Immature natural killer cell (primary cell): Measurements from ENCODE around the gene RNF223. TPM values are rescaled to one million over a fixed set of nuclear protein-coding genes. Genes with fewer than 3 reads are reported as not detected.
A peak's percentile ranks its signal among the peaks of the same experiment; 100 is the strongest.
"Not testable (repeated sequence)": the region's sequence is repeated elsewhere in the genome, so short reads cannot be mapped to it uniquely, and the experiment has no call there.

ENCODE experiments used
- DNase-seq, 3 donors: peaks; one replicate each; pipeline ENCODE4 v3.0.0; 2022; ENCODE audit warnings: mixed read lengths in 1 of 3
- H3K27ac Mint-ChIP-seq, 6 donors: one replicate each; pipeline ENCODE4 v1.8.0; 2020; ENCODE audit warnings: mixed read lengths in 6 of 6, mild to moderate bottlenecking in 5 of 6, inconsistent platforms in 4 of 6, moderate library complexity in 3 of 6
- H3K27me3 Mint-ChIP-seq, 3 donors: one replicate each; pipeline ENCODE4 v1.8.0; 2020 to 2021; ENCODE audit warnings: low read depth in 3 of 3, mild to moderate bottlenecking in 3 of 3, mixed read lengths in 3 of 3, moderate library complexity in 3 of 3, inconsistent platforms in 1 of 3
- H3K36me3 Mint-ChIP-seq, 3 donors: one replicate each; pipeline ENCODE4 v1.8.0; 2020; ENCODE audit warnings: mixed read lengths in 3 of 3, inconsistent platforms in 2 of 3, mild to moderate bottlenecking in 2 of 3
- H3K4me1 Mint-ChIP-seq, 2 donors: one replicate each; pipeline ENCODE4 v1.8.0; 2020; ENCODE audit warnings: inconsistent platforms in 2 of 2, mild to moderate bottlenecking in 2 of 2, mixed read lengths in 2 of 2, moderate library complexity in 1 of 2
- H3K4me3 Mint-ChIP-seq, 5 donors: one replicate each; pipeline ENCODE4 v1.8.0; 2020; ENCODE audit warnings: mild to moderate bottlenecking in 5 of 5, mixed read lengths in 5 of 5, inconsistent platforms in 3 of 5, moderate library complexity in 3 of 5
- H3K9me3 Mint-ChIP-seq, 6 donors: one replicate each; pipeline ENCODE4 v1.8.0; 2020; ENCODE audit warnings: mild to moderate bottlenecking in 6 of 6, mixed read lengths in 6 of 6, inconsistent platforms in 4 of 6, moderate library complexity in 3 of 6
- polyA plus RNA-seq, 3 donors: library from polyadenylated mRNA; unstranded; fragments of 300-500 nt; fragmentation: Illumina TruSeq; gene quantifications; one replicate each; pipeline ENCODE4 v1.2.3, GENCODE V29; 2021

The RNF223 gene
- polyA plus RNA-seq, 3 donors from 2014 or later: not detected

GRCh38 chr1:1040004-1040991 is 33.8 kb downstream of the RNF223 start:
- peaks cover 4 to 6% (median 5%) of the 10 kb centered on the region in 3 donors for H3K27me3 Mint-ChIP-seq
- H3K9me3 Mint-ChIP-seq: no peaks in the 10 kb centered on the region
- DNase-seq: peak; percentile 77 to 83 (median 81)
- peaks cover 10 to 14% of the 10 kb centered on the region in 2 donors for H3K4me1 Mint-ChIP-seq
- H3K36me3 Mint-ChIP-seq: no peaks in the 10 kb centered on the region
- H3K4me3 Mint-ChIP-seq: peak overlapping the region; percentile 62 to 83 (median 80)
- H3K27ac Mint-ChIP-seq: no peak overlapping the region

GRCh38 chr1:1039145-1039910 is 34.8 kb downstream of the RNF223 start:
- H3K36me3 Mint-ChIP-seq: no peaks in the 10 kb centered on the region
- peaks cover 4 to 6% (median 5%) of the 10 kb centered on the region in 3 donors for H3K27me3 Mint-ChIP-seq
- H3K27ac Mint-ChIP-seq: peak overlapping the region in 3 of 6 donors; percentile 39 to 72 (median 67)

GRCh38 chr1:1038694-1039093 is 35.4 kb downstream of the RNF223 start:
- no peaks in the 10 kb centered on the region for H3K36me3 Mint-ChIP-seq
- DNase-seq: no peak
- peak overlapping the region in 1 of 5 donors; percentile 60 for H3K4me3 Mint-ChIP-seq
- H3K9me3 Mint-ChIP-seq: no peaks in the 10 kb centered on the region
- H3K27me3 Mint-ChIP-seq: peaks cover 4 to 6% (median 5%) of the 10 kb centered on the region in 3 donors
- H3K4me1 Mint-ChIP-seq: peaks cover 10 to 14% of the 10 kb centered on the region in 2 donors
- H3K27ac Mint-ChIP-seq: no peak overlapping the region

More at GRCh38 chr1:1039145-1039910, 34.8 kb downstream of the RNF223 start:
- Mint-ChIP-seq H3K4me3 (peak overlapping the region; percentile 62 to 83 (median 80)), H3K9me3 (no peaks in the 10 kb centered on the region), H3K4me1 (peaks cover 10 to 14% of the 10 kb centered on the region in 2 donors)
- no peak for DNase-seq

- peaks cover 5 to 6% (median 5%) of the 10 kb centered on the region in 3 donors for H3K27me3 Mint-ChIP-seq
- peaks cover 10 to 14% of the 10 kb centered on the region in 2 donors for H3K4me1 Mint-ChIP-seq
- H3K4me3 Mint-ChIP-seq: peak overlapping the region in 1 of 5 donors; percentile 8
- H3K27ac Mint-ChIP-seq: no peak overlapping the region
- H3K36me3 Mint-ChIP-seq: no peaks in the 10 kb centered on the region
- H3K9me3 Mint-ChIP-seq: no peaks in the 10 kb centered on the region
- DNase-seq: no peak
Observed at GRCh38 chr1:1037366-1038327, 36.5 kb downstream of the RNF223 start.

GRCh38 chr1:1035291-1035943 is 38.7 kb downstream of the RNF223 start:
- no peak for DNase-seq
- H3K36me3 Mint-ChIP-seq: no peaks in the 10 kb centered on the region
- H3K27me3 Mint-ChIP-seq: peaks cover 8 to 15% (median 10%) of the 10 kb centered on the region in 3 donors
- peak overlapping the region in 1 of 6 donors; percentile 34 for H3K27ac Mint-ChIP-seq
- H3K4me1 Mint-ChIP-seq: peaks cover 10 to 20% of the 10 kb centered on the region in 2 donors
- peak overlapping the region in 1 of 5 donors; percentile 36 for H3K4me3 Mint-ChIP-seq
- no peaks in the 10 kb centered on the region for H3K9me3 Mint-ChIP-seq

- H3K36me3 Mint-ChIP-seq: no peaks in the 10 kb centered on the region
- peaks cover 7 to 15% (median 8%) of the 10 kb centered on the region in 3 donors for H3K27me3 Mint-ChIP-seq
- no peak overlapping the region for H3K27ac Mint-ChIP-seq
- no peaks in the 10 kb centered on the region for H3K9me3 Mint-ChIP-seq
- peak overlapping the region in 3 of 5 donors; percentile 40 to 70 (median 46) for H3K4me3 Mint-ChIP-seq
- peaks cover 4 to 15% of the 10 kb centered on the region in 2 donors for H3K4me1 Mint-ChIP-seq
- no peak for DNase-seq
Observed at GRCh38 chr1:1034439-1034781, 39.7 kb downstream of the RNF223 start.

GRCh38 chr1:1033731-1034438 is 40.2 kb downstream of the RNF223 start:
- no peak for DNase-seq
- Mint-ChIP-seq H3K9me3 (no peaks in the 10 kb centered on the region), H3K4me1 (peaks cover 0 to 10% of the 10 kb centered on the region in 2 donors), H3K36me3 (no peaks in the 10 kb centered on the region), H3K27me3 (peaks cover 6 to 15% (median 8%) of the 10 kb centered on the region in 3 donors), H3K4me3 (peak overlapping the region in 2 of 5 donors; percentile 40 to 59), H3K27ac (no peak overlapping the region)

GRCh38 chr1:1033009-1033587 is 41.0 kb downstream of the RNF223 start:
- Mint-ChIP-seq H3K27me3 (peaks cover 3 to 9% (median 6%) of the 10 kb centered on the region in 3 donors), H3K36me3 (no peaks in the 10 kb centered on the region), H3K4me3 (peak overlapping the region; percentile 30 to 65 (median 48)), H3K27ac (no peak overlapping the region), H3K9me3 (no peaks in the 10 kb centered on the region), H3K4me1 (peaks cover 0 to 9% of the 10 kb centered on the region in 2 donors)
- DNase-seq: peak; percentile 77 to 78 (median 78)

GRCh38 chr1:1032424-1032823 is 41.7 kb downstream of the RNF223 start:
- Mint-ChIP-seq H3K36me3 (no peaks in the 10 kb centered on the region), H3K4me1 (peaks cover 0 to 9% of the 10 kb centered on the region in 2 donors), H3K27me3 (peaks cover 3 to 9% (median 6%) of the 10 kb centered on the region in 3 donors), H3K27ac (no peak overlapping the region), H3K9me3 (no peaks in the 10 kb centered on the region), H3K4me3 (peak overlapping the region in 4 of 5 donors; percentile 12 to 52 (median 16))
- DNase-seq: no peak

- Mint-ChIP-seq H3K4me3 (peak overlapping the region in 4 of 5 donors; percentile 6 to 52 (median 16)), H3K27me3 (peaks cover 3 to 9% (median 6%) of the 10 kb centered on the region in 3 donors), H3K9me3 (no peaks in the 10 kb centered on the region), H3K4me1 (peaks cover 0 to 9% of the 10 kb centered on the region in 2 donors), H3K27ac (peak overlapping the region in 1 of 6 donors; percentile 40), H3K36me3 (no peaks in the 10 kb centered on the region)
- DNase-seq: no peak
Observed at GRCh38 chr1:1031659-1032235, 42.4 kb downstream of the RNF223 start.

- H3K4me1 Mint-ChIP-seq, H3K9me3 Mint-ChIP-seq, H3K36me3 Mint-ChIP-seq, H3K4me3 Mint-ChIP-seq, DNase-seq, H3K27ac Mint-ChIP-seq, H3K27me3 Mint-ChIP-seq: not testable (repeated sequence)
Observed at GRCh38 chr1:1030867-1031658, 43.0 kb downstream of the RNF223 start.
